H1 (cell line): ENCODE data around the gene VAT1L. TPM values are rescaled to one million over a fixed set of nuclear protein-coding genes. Genes with fewer than 3 reads are reported as not detected.

Experiments
- SRF ChIP-seq: IDR thresholded peaks from 2 replicates; pipeline ENCODE4 v1.6.1; 2011; ENCODE audit warnings: mild to moderate bottlenecking, low read depth, low read length, moderate library complexity
- TAF1 ChIP-seq: IDR thresholded peaks from 2 replicates; pipeline ENCODE4 v1.6.1; 2011; ENCODE audit warnings: mild to moderate bottlenecking, low read depth, low read length
- polyA plus RNA-seq, 7 experiments: library from polyadenylated mRNA; depleted of rRNA in 3 of 7; stranded (reverse) in 5 of 7; unstranded in 2 of 7; fragments of >200 nt in 5 of 7; fragments of 200-250 nt in 2 of 7; gene quantifications; 1 replicate in 5 of 7; 2 replicates in 1 of 7; 4 replicates in 1 of 7; pipeline versions ENCODE4 v1.2.1 to v1.2.3, GENCODE V29; 2011 to 2013; ENCODE audit warnings: missing spikeins in 2 of 7, mixed read lengths in 2 of 7
- total RNA-seq: library from RNA; stranded (reverse); fragmentation: NEBNext Ultra II Directional; extraction: Animal tissue kit (Norgen Biotek cat#: 25700); gene quantifications from 2 replicates; pipeline ENCODE4 v1.2.1, GENCODE V29; 2021

VAT1L gene
- total and polyA plus RNA-seq, 2 of the 8 experiments (the other 6 are each of a cell fraction or from before 2014, with no cell fraction given): 46.3 to 48.2 TPM

GRCh38 chr16:77991701-77992100 is 203.3 kb downstream of the VAT1L start (continued):
- TF ChIP-seq SRF: no peak
- TF ChIP-seq TAF1: 0 out of 2 replicates have a peak, but pooled peaks have one; percentile 24
